HCT116 (cell line): Measurements from ENCODE around the gene ZNF860. TPM values are rescaled to one million over a fixed set of nuclear protein-coding genes. Genes with fewer than 3 reads are reported as not detected.

ENCODE experiments used
- ATAC-seq: fragments of 200-7000 bp; cut with Tn5 transposase; 2 replicates; pipeline ENCODE4 v1.9.1; 2020; ENCODE audit warnings: mild to moderate bottlenecking, moderate library complexity
- BruUV-seq: library from RNA; stranded (reverse); fragments of 400-500 nt; replicated peaks from 2 replicates; lab custom pipeline; 2021; lab: Mats Ljungman, UMichigan
- CTCF ChIA-PET: fragments of 300-600 bp; sonication (Branson Sonifier 250); formaldehyde crosslinking; loops from one replicate; lab custom pipeline; 2021; ENCODE audit warnings: antibody characterized with exemption; lab: Charles Lee
- POLR2A ChIA-PET: fragments of 300-600, 350-600 bp; sonication (Branson Sonifier 250); formaldehyde crosslinking; loops from one replicate; lab custom pipeline; 2021; ENCODE audit warnings: antibody characterized with exemption; lab: Charles Lee
- RAD21 ChIA-PET, 2 experiments: fragments of 300-600 bp; sonication (Branson Sonifier 250); formaldehyde crosslinking; loops; one replicate each; lab custom pipeline; 2023; ENCODE audit warnings: low total read pairs in 2 of 2; ENCODE audit not compliant: uncharacterized antibody in 2 of 2, unreplicated experiment in 2 of 2, low non-redundant PET in 1 of 2; lab: Charles Lee
- DNase-seq: peaks from one replicate; pipeline ENCODE4 v3.0.0-alpha.2; 2010; ENCODE audit warnings: low read depth, low spot score
- H2AFZ ChIP-seq: fragments of 200-600 bp; shearing (Covaris generic), sonication (generic); 2 replicates; pipeline ENCODE4 v1.6.1; 2017; ENCODE audit warnings: low read depth, mixed run types, mixed read lengths, antibody characterized with exemption, low read length; ENCODE audit not compliant: poor library complexity, severe bottlenecking
- H3K27ac ChIP-seq: 2 replicates; pipeline ENCODE4 v1.5.1; 2012; ENCODE audit warnings: low read depth, low read length
- H3K27me3 ChIP-seq: fragments of 200-600 bp; sonication (generic); 2 replicates; pipeline ENCODE4 v1.6.1; 2016; ENCODE audit warnings: mixed run types, low read length, mixed read lengths; ENCODE audit not compliant: insufficient read depth
- H3K36me3 ChIP-seq, 2 experiments: fragments of 200-500 bp in 1 of 2; fragments of 200-600 bp in 1 of 2; sonication (Bioruptor generic) in 1 of 2; sonication (generic) in 1 of 2; 2 replicates each; pipeline versions ENCODE4 v1.5.1 to v1.6.1; 2014 to 2016; ENCODE audit warnings: low read length in 2 of 2, inconsistent platforms in 1 of 2, mixed read lengths in 1 of 2, mixed run types in 1 of 2; ENCODE audit not compliant: insufficient read depth in 2 of 2, control insufficient read depth in 1 of 2
- H3K4me1 ChIP-seq, 2 experiments: fragments of 200-600 bp in 1 of 2; sonication (generic) in 1 of 2; 2 replicates each; pipeline versions ENCODE4 v1.5.1 to v1.6.1; 2012 to 2017; ENCODE audit warnings: low read length in 2 of 2, inconsistent platforms in 1 of 2, mild to moderate bottlenecking in 1 of 2, mixed read lengths in 1 of 2, mixed run types in 1 of 2, moderate library complexity in 1 of 2; ENCODE audit not compliant: insufficient read depth in 2 of 2, control insufficient read depth in 1 of 2
- H3K4me2 ChIP-seq: fragments of 200-600 bp; sonication (generic); 2 replicates; pipeline ENCODE4 v1.6.1; 2017; ENCODE audit warnings: mixed run types, low read length, mixed read lengths
- H3K4me3 ChIP-seq, 2 experiments: fragments of 200-600 bp in 1 of 2; sonication (generic) in 1 of 2; replicated peaks in 1 of 2; 2 replicates each; pipeline ENCODE4 v1.5.1; 2011 to 2016; ENCODE audit warnings: low read length in 2 of 2, control low read depth in 1 of 2, low read depth in 1 of 2, mild to moderate bottlenecking in 1 of 2, mixed read lengths in 1 of 2, mixed run types in 1 of 2
- H3K79me2 ChIP-seq: fragments of 200-600 bp; sonication (generic); 2 replicates; pipeline ENCODE4 v1.6.1; 2017; ENCODE audit warnings: mild to moderate bottlenecking, mixed run types, low read length, moderate library complexity, mixed read lengths; ENCODE audit not compliant: insufficient read depth
- H3K9ac ChIP-seq: fragments of 200-600 bp; sonication (generic); 2 replicates; pipeline ENCODE4 v1.6.1; 2016; ENCODE audit warnings: low read length, mixed read lengths
- H3K9me2 ChIP-seq: fragments of 200-600 bp; sonication (generic), shearing (Covaris generic); 2 replicates; pipeline ENCODE4 v1.6.1; 2017; ENCODE audit warnings: mixed run types, mild to moderate bottlenecking, moderate library complexity; ENCODE audit not compliant: insufficient read depth
- H3K9me3 ChIP-seq, 2 experiments: fragments of 200-500 bp in 1 of 2; fragments of 200-600 bp in 1 of 2; sonication (Bioruptor generic) in 1 of 2; sonication (generic) in 1 of 2; 2 replicates each; pipeline ENCODE4 v1.6.1; 2014 to 2017; ENCODE audit warnings: low read length in 2 of 2, mixed read lengths in 2 of 2, inconsistent platforms in 1 of 2, low read depth in 1 of 2, mild to moderate bottlenecking in 1 of 2, mixed run types in 1 of 2, moderate library complexity in 1 of 2; ENCODE audit not compliant: control insufficient read depth in 1 of 2, insufficient read depth in 1 of 2
- H4K20me1 ChIP-seq: fragments of 200-600 bp; sonication (generic), shearing (Covaris generic); 2 replicates; pipeline ENCODE4 v1.6.1; 2017; ENCODE audit warnings: mixed run types, mild to moderate bottlenecking, moderate library complexity; ENCODE audit not compliant: insufficient read depth
- ATF3 ChIP-seq: IDR thresholded peaks from 2 replicates; pipeline ENCODE4 v1.6.1; 2012
- CBX3 ChIP-seq: IDR thresholded peaks from 2 replicates; pipeline ENCODE4 v1.6.1; 2012; ENCODE audit warnings: low read depth
- CEBPB ChIP-seq: IDR thresholded peaks from 2 replicates; pipeline ENCODE4 v1.6.1; 2012; ENCODE audit warnings: low read depth
- EGR1 ChIP-seq: IDR thresholded peaks from 2 replicates; pipeline ENCODE4 v1.6.1; 2012; ENCODE audit warnings: low read depth
- EZH2 ChIP-seq: fragments of 200-600 bp; sonication (generic); IDR thresholded peaks from 2 replicates; pipeline ENCODE4 v1.6.1; 2017; ENCODE audit warnings: antibody characterized with exemption, mixed run types
- JUND ChIP-seq: IDR thresholded peaks from 2 replicates; pipeline ENCODE4 v1.6.1; 2012
- POLR2A ChIP-seq: IDR thresholded peaks from 2 replicates; pipeline ENCODE4 v1.7.0; 2011; ENCODE audit warnings: borderline replicate concordance; ENCODE audit not compliant: insufficient read depth, insufficient read length; ENCODE audit errors: extremely low read depth
- SRF ChIP-seq: IDR thresholded peaks from 2 replicates; pipeline ENCODE4 v1.6.1; 2012; ENCODE audit warnings: low read depth
- YY1 ChIP-seq: IDR thresholded peaks from 2 replicates; pipeline ENCODE4 v1.6.1; 2011; ENCODE audit warnings: low read length, low read depth, moderate library complexity, mild to moderate bottlenecking; ENCODE audit not compliant: insufficient replicate concordance; ENCODE audit errors: extremely low read depth
- ZBTB33 ChIP-seq: IDR thresholded peaks from 2 replicates; pipeline ENCODE4 v1.6.1; 2011; ENCODE audit warnings: mild to moderate bottlenecking, low read length, moderate library complexity; ENCODE audit not compliant: insufficient replicate concordance; ENCODE audit errors: extremely low read depth
- ZNF274 ChIP-seq: fragments of 200-500 bp; sonication (Bioruptor generic); IDR thresholded peaks from 2 replicates; pipeline ENCODE4 v1.6.1; 2014; ENCODE audit warnings: mild to moderate bottlenecking, low read depth, low read length, inconsistent platforms
- intact Hi-C: fragments of 100-400 bp; cut with micrococcal nuclease; formaldehyde crosslinking; loops from 2 replicates; pipeline ENCODE4 v1.10.0; 2022
- total RNA-seq: library from RNA; stranded (reverse); gene quantifications from one replicate; pipeline ENCODE4 v1.2.1, GENCODE V29; 2021; ENCODE audit not compliant: unreplicated experiment
- TF ChIP-seq, protein P1 (sequence below): IDR thresholded peaks from 2 replicates; pipeline ENCODE4 v1.6.1; 2012
- TF ChIP-seq, protein P2 (sequence below), 3 experiments: fragments of 200-600 bp in 1 of 3; sonication (generic) in 1 of 3; IDR thresholded peaks in 2 of 3; conservative IDR thresholded peaks in 1 of 3; 2 replicates each; pipeline ENCODE4 v1.5.1; 2012 to 2017; ENCODE audit warnings: low read depth in 2 of 3, low read length in 2 of 3, antibody characterized with exemption in 1 of 3, borderline replicate concordance in 1 of 3, control low read depth in 1 of 3, mild to moderate bottlenecking in 1 of 3, mixed read lengths in 1 of 3, mixed run types in 1 of 3, moderate library complexity in 1 of 3; ENCODE audit not compliant: insufficient read depth in 1 of 3

The ZNF860 gene
- total RNA-seq, 1 experiment from 2014 or later, result 2.9 TPM

- intact Hi-C loops, result no loop called here
- Histone ChIP-seq H3K27ac (no peak overlapping the region), H4K20me1 (no peaks in the 10 kb centered on the region), H3K9ac (no peak overlapping the region), H2AFZ (no peak overlapping the region), H3K79me2 (no peaks in the 10 kb centered on the region), H3K4me2 (no peak overlapping the region), H3K4me3 (no peak overlapping the region), H3K9me2 (no peaks in the 10 kb centered on the region), H3K9me3 (no peaks in the 10 kb centered on the region; a peak in 1 of 4 replicates), H3K4me1 (no peaks in the 10 kb centered on the region), H3K36me3 (no peaks in the 10 kb centered on the region), H3K27me3 (no peaks in the 10 kb centered on the region)
- DNase-seq (no peak), ATAC-seq (no peak)
- POLR2A ChIA-PET, result no interaction called here
- TF ChIP-seq ZBTB33 (no peak), SRF (no peak), ZNF274 (no peak), ATF3 (no peak), CBX3 (no peak)
- CTCF ChIA-PET, result no interaction called here
- BruUV-seq, result no TSS peak
- RAD21 ChIA-PET, result no interaction called here
These were observed 15.9 kb downstream of the ZNF860 start for GRCh38 chr3:31997500-31997899.

- H3K4me3 ChIP-seq, result no peak overlapping the region
- H2AFZ ChIP-seq, result no peak overlapping the region
- intact Hi-C loops, result no loop called here
- H3K4me2 ChIP-seq, result no peak overlapping the region
- ChIA-PET RAD21 (no interaction called here), POLR2A (no interaction called here), CTCF (no interaction called here)
- no TSS peak for BruUV-seq
- no peaks in the 10 kb centered on the region for H3K9me3 ChIP-seq
- no peaks in the 10 kb centered on the region for H3K36me3 ChIP-seq
- ATAC-seq, result no peak
- H3K9me2 ChIP-seq, result no peaks in the 10 kb centered on the region
- no peak overlapping the region for H3K9ac ChIP-seq
- H3K27me3 ChIP-seq, result no peaks in the 10 kb centered on the region
- no peaks in the 10 kb centered on the region for H4K20me1 ChIP-seq
- no peak overlapping the region for H3K27ac ChIP-seq
- no peaks in the 10 kb centered on the region for H3K4me1 ChIP-seq
- H3K79me2 ChIP-seq, result no peaks in the 10 kb centered on the region
- DNase-seq, result no peak
- TF ChIP-seq CEBPB (no peak), POLR2A (no peak), JUND (no peak), YY1 (no peak), EZH2 (no peak), EGR1 (no peak)
- TF ChIP-seq, protein P1, sequence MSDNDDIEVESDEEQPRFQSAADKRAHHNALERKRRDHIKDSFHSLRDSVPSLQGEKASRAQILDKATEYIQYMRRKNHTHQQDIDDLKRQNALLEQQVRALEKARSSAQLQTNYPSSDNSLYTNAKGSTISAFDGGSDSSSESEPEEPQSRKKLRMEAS, result no peak
- TF ChIP-seq, protein P2, sequence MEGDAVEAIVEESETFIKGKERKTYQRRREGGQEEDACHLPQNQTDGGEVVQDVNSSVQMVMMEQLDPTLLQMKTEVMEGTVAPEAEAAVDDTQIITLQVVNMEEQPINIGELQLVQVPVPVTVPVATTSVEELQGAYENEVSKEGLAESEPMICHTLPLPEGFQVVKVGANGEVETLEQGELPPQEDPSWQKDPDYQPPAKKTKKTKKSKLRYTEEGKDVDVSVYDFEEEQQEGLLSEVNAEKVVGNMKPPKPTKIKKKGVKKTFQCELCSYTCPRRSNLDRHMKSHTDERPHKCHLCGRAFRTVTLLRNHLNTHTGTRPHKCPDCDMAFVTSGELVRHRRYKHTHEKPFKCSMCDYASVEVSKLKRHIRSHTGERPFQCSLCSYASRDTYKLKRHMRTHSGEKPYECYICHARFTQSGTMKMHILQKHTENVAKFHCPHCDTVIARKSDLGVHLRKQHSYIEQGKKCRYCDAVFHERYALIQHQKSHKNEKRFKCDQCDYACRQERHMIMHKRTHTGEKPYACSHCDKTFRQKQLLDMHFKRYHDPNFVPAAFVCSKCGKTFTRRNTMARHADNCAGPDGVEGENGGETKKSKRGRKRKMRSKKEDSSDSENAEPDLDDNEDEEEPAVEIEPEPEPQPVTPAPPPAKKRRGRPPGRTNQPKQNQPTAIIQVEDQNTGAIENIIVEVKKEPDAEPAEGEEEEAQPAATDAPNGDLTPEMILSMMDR (IDR thresholded peaks at IDR 0.05 in 2 of 3, conservative IDR thresholded peaks at IDR 0.05 in 1 of 3; ENCODE audit: borderline replicate concordance in 1 of 3, insufficient read depth in 1 of 3, low read depth in 2 of 3, low read length in 2 of 3), result no peak
These were observed 18.4 kb downstream of the ZNF860 start for GRCh38 chr3:31999907-32000439.
